Stimulated activated CD4-positive, alpha-beta T cell treated with anti-CD3 and anti-CD28 coated beads, Interleukin-4, amount 100 ng/mL, for 48 hours (primary cell): ENCODE results near the gene GATAD2A.
A peak's percentile ranks its signal among the peaks of the same experiment; 100 is the strongest.
"Not testable (repeated sequence)": the region's sequence is repeated elsewhere in the genome, so short reads cannot be mapped to it uniquely, and the experiment has no call there.

Experiments
- DNase-seq, 2 donors: peaks; one replicate each; pipeline ENCODE4 v3.0.0-alpha.2; 2020; ENCODE audit warnings: low read depth in 2 of 2

GATAD2A gene

GRCh38 chr19:19388568-19389555, 16.6 kb upstream of the GATAD2A start:
- no peak for DNase-seq

GRCh38 chr19:19389683-19390082, 15.8 kb upstream of the GATAD2A start:
- not testable (repeated sequence) for DNase-seq

GRCh38 chr19:19394333-19394732, 11.1 kb upstream of the GATAD2A start:
- DNase-seq: not testable (repeated sequence)

GRCh38 chr19:19399733-19400433, 5.6 kb upstream of the GATAD2A start:
- DNase-seq: no peak

GRCh38 chr19:19402656-19403372, 2.7 kb upstream of the GATAD2A start:
- DNase-seq: no peak

- no peak for DNase-seq
Measured at GRCh38 chr19:19403373-19403901, 2.0 kb upstream of the GATAD2A start.

- peak; percentile 52 to 55 for DNase-seq
Measured at GRCh38 chr19:19405971-19406877, 749 bp downstream of the GATAD2A start.

- peak; percentile 27 to 52 for DNase-seq
Measured at GRCh38 chr19:19406878-19407632, 1.6 kb downstream of the GATAD2A start.

GRCh38 chr19:19407633-19407930, 2.1 kb downstream of the GATAD2A start:
- no peak for DNase-seq

GRCh38 chr19:19409205-19409604, 3.7 kb downstream of the GATAD2A start:
- DNase-seq: no peak

GRCh38 chr19:19409631-19410030, 4.2 kb downstream of the GATAD2A start:
- no peak for DNase-seq

- DNase-seq: peak in 1 of 2 donors; percentile 36
Measured at GRCh38 chr19:19410553-19411550, 5.4 kb downstream of the GATAD2A start.

- DNase-seq: no peak
Measured at GRCh38 chr19:19416280-19416679, 10.8 kb downstream of the GATAD2A start.

- DNase-seq: no peak
Measured at GRCh38 chr19:19417046-19417445, 11.6 kb downstream of the GATAD2A start.

GRCh38 chr19:19417628-19418245, 12.3 kb downstream of the GATAD2A start:
- DNase-seq: no peak

GRCh38 chr19:19418555-19419260, 13.2 kb downstream of the GATAD2A start:
- DNase-seq: no peak

- no peak for DNase-seq
Measured at GRCh38 chr19:19420570-19421298, 15.3 kb downstream of the GATAD2A start.
